ENCODE data around the gene EHD1. TPM values are rescaled to one million over a fixed set of nuclear protein-coding genes. Genes with fewer than 3 reads are reported as not detected.

The EHD1 gene
- total and polyA plus RNA-seq, 2 experiments from 2014 or later, result 55.2 to 90.2 TPM

GRCh38 chr11:64837887-64838351, 40.5 kb downstream of the EHD1 start:
- no peaks in the 10 kb centered on the region for H3F3A ChIP-seq (ENCODE audit: insufficient read depth)
- H3K79me2 ChIP-seq (ENCODE audit: insufficient read depth), result no peaks in the 10 kb centered on the region
- H3K4me3 ChIP-seq, result no peak overlapping the region
- no peaks in the 10 kb centered on the region for H3K9me2 ChIP-seq (ENCODE audit: insufficient read depth)
- H3K9me3 ChIP-seq (ENCODE audit: low read depth), result no peaks in the 10 kb centered on the region
- no peaks in the 10 kb centered on the region for H3K4me1 ChIP-seq (ENCODE audit: insufficient read depth)
- H3K36me3 ChIP-seq (ENCODE audit: low read depth), result no peaks in the 10 kb centered on the region
- no peak overlapping the region for H3K27ac ChIP-seq
- no peak for DNase-seq
- TF ChIP-seq EZH2phosphoT487 (IDR thresholded peaks at IDR 0.05; ENCODE audit: insufficient read depth, low read depth) (no peak), EZH2 (IDR thresholded peaks at IDR 0.05; ENCODE audit: insufficient read depth, poor library complexity, severe bottlenecking) (no peak)
- no peaks in the 10 kb centered on the region for H4K20me1 ChIP-seq (ENCODE audit: insufficient read depth)
- H3K27me3 ChIP-seq (replicated peaks; ENCODE audit: insufficient read depth), result no peaks in the 10 kb centered on the region
- no peak overlapping the region for H2AFZ ChIP-seq
- in situ Hi-C loops (cut with MboI), result no loop called here
- H3K9ac ChIP-seq, result no peak overlapping the region
- 88 to 95% methylated on average over 10 of the region's 10 CpGs for WGBS, 2 experiments (ENCODE audit: low coverage in 1 of 2, low lambda C conversion rate in 2 of 2, missing lambda C conversion rate in 2 of 2)
- H3K4me2 ChIP-seq (ENCODE audit: unreplicated experiment), result no peak overlapping the region

GRCh38 chr11:64836448-64837072, 41.9 kb downstream of the EHD1 start:
- Histone ChIP-seq H3K27me3 (replicated peaks; ENCODE audit: insufficient read depth) (no peaks in the 10 kb centered on the region), H3F3A (ENCODE audit: insufficient read depth) (no peaks in the 10 kb centered on the region), H3K79me2 (ENCODE audit: insufficient read depth) (no peaks in the 10 kb centered on the region), H3K9me3 (ENCODE audit: low read depth) (no peaks in the 10 kb centered on the region), H3K27ac (no peak overlapping the region), H3K4me3 (no peak overlapping the region), H4K20me1 (ENCODE audit: insufficient read depth) (no peaks in the 10 kb centered on the region), H3K36me3 (ENCODE audit: low read depth) (no peaks in the 10 kb centered on the region), H3K4me1 (ENCODE audit: insufficient read depth) (no peaks in the 10 kb centered on the region), H3K9ac (no peak overlapping the region), H2AFZ (no peak overlapping the region), H3K9me2 (ENCODE audit: insufficient read depth) (no peaks in the 10 kb centered on the region), H3K4me2 (ENCODE audit: unreplicated experiment) (no peak overlapping the region)
- TF ChIP-seq EZH2 (IDR thresholded peaks at IDR 0.05; ENCODE audit: insufficient read depth, poor library complexity, severe bottlenecking), result no peak
- no peak for TF ChIP-seq EZH2phosphoT487 (IDR thresholded peaks at IDR 0.05; ENCODE audit: insufficient read depth, low read depth)
- 78 to 80% methylated on average over 11 to 16 of the region's 16 CpGs for WGBS, 2 experiments (ENCODE audit: low coverage in 1 of 2, low lambda C conversion rate in 2 of 2, missing lambda C conversion rate in 2 of 2)
- in situ Hi-C loops (cut with MboI), result no loop called here
- no peak for DNase-seq

GRCh38 chr11:64835616-64836447, 42.6 kb downstream of the EHD1 start:
- in situ Hi-C loops (cut with MboI), result no loop called here

GRCh38 chr11:64834723-64835615, 43.5 kb downstream of the EHD1 start:
- Histone ChIP-seq H3K4me2 (ENCODE audit: unreplicated experiment) (no peak overlapping the region), H3K27me3 (replicated peaks; ENCODE audit: insufficient read depth) (no peaks in the 10 kb centered on the region; the same call in 1 of the 2 replicates), H2AFZ (no peak overlapping the region), H3K4me3 (no peak overlapping the region), H3K27ac (no peak overlapping the region), H3K36me3 (ENCODE audit: low read depth) (no peaks in the 10 kb centered on the region), H3K79me2 (ENCODE audit: insufficient read depth) (no peaks in the 10 kb centered on the region), H3F3A (ENCODE audit: insufficient read depth) (no peaks in the 10 kb centered on the region), H4K20me1 (ENCODE audit: insufficient read depth) (no peaks in the 10 kb centered on the region), H3K4me1 (ENCODE audit: insufficient read depth) (no peaks in the 10 kb centered on the region), H3K9ac (no peak overlapping the region), H3K9me2 (ENCODE audit: insufficient read depth) (no peaks in the 10 kb centered on the region), H3K9me3 (ENCODE audit: low read depth) (no peaks in the 10 kb centered on the region)
- no peak for TF ChIP-seq EZH2phosphoT487 (IDR thresholded peaks at IDR 0.05; ENCODE audit: insufficient read depth, low read depth)
- TF ChIP-seq EZH2 (IDR thresholded peaks at IDR 0.05; ENCODE audit: insufficient read depth, poor library complexity, severe bottlenecking), result no peak
- peak; percentile 58 for DNase-seq
- WGBS, 2 experiments (ENCODE audit: low coverage in 1 of 2, low lambda C conversion rate in 2 of 2, missing lambda C conversion rate in 2 of 2), result 65 to 70% methylated on average over 21 to 29 of the region's 29 CpGs
- in situ Hi-C loops (cut with MboI), result no loop called here

More at GRCh38 chr11:64835616-64836447, 42.6 kb downstream of the EHD1 start:
- no peak for DNase-seq
- Histone ChIP-seq H3K27me3 (replicated peaks; ENCODE audit: insufficient read depth) (no peaks in the 10 kb centered on the region), H4K20me1 (ENCODE audit: insufficient read depth) (no peaks in the 10 kb centered on the region), H3K79me2 (ENCODE audit: insufficient read depth) (no peaks in the 10 kb centered on the region), H2AFZ (no peak overlapping the region), H3K9me3 (ENCODE audit: low read depth) (no peaks in the 10 kb centered on the region), H3K9ac (no peak overlapping the region), H3K4me2 (ENCODE audit: unreplicated experiment) (no peak overlapping the region), H3K27ac (no peak overlapping the region), H3K4me1 (ENCODE audit: insufficient read depth) (no peaks in the 10 kb centered on the region), H3F3A (ENCODE audit: insufficient read depth) (no peaks in the 10 kb centered on the region), H3K4me3 (no peak overlapping the region), H3K9me2 (ENCODE audit: insufficient read depth) (no peaks in the 10 kb centered on the region), H3K36me3 (ENCODE audit: low read depth) (no peaks in the 10 kb centered on the region)
- 78 to 86% methylated on average over 14 to 17 of the region's 17 CpGs for WGBS, 2 experiments (ENCODE audit: low coverage in 1 of 2, low lambda C conversion rate in 2 of 2, missing lambda C conversion rate in 2 of 2)
- TF ChIP-seq EZH2phosphoT487 (IDR thresholded peaks at IDR 0.05; ENCODE audit: insufficient read depth, low read depth), result no peak
- TF ChIP-seq EZH2 (IDR thresholded peaks at IDR 0.05; ENCODE audit: insufficient read depth, poor library complexity, severe bottlenecking), result no peak

Data from GM23248 (cell line).